Measurements from ENCODE around the gene C6orf89. TPM values are rescaled to one million over a fixed set of nuclear protein-coding genes. Genes with fewer than 3 reads are reported as not detected.
"Not testable (repeated sequence)": the region's sequence is repeated elsewhere in the genome, so short reads cannot be mapped to it uniquely, and the experiment has no call there.

C6orf89 gene
- total RNA-seq, 1 experiment from 2014 or later, result 61.1 TPM

DNA sequence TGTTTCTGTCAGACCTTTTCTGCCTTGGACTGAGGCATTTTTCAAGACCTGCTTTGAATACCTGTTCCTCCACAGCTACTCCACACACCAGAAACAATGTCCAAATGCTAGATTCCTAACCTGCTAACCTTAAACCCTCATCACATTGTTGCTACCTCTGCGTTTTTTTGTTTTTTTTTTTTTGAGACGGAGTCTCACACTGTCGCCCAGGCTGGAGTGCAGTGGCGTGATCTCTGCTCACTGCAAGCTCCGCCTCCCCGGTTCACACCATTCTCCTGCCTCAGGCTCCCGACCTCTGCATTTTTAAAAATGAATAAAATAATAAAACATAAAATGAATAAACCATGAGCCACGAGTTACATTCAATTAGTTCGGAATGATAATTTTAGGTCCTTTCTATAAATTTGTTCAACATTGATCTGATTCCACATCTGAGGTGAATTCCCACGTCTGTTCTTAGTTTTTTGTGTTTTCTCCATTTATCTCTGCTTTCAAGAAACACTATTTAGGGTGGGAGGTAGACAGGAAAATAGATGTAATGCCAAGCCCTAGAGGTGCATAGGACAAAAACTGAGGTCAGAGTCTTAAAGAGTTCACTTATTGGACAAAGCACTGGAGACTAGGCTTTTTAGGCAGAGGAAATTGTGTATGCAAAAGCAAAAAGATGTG is 1.3 kb downstream of the C6orf89 start:
- DNase-seq, result no peak
- no TSS peak for BruUV-seq (replicated peaks)
- intact Hi-C loops (cut with micrococcal nuclease; ENCODE audit: unreplicated experiment), result no loop called here
- H3K27ac Mint-ChIP-seq (ENCODE audit: unreplicated experiment), result no peak overlapping the region
- no peaks in the 10 kb centered on the region for H3K9me3 Mint-ChIP-seq (ENCODE audit: low read depth, unreplicated experiment)
- H3K4me3 Mint-ChIP-seq (ENCODE audit: low read depth, unreplicated experiment), result peak overlapping the region; percentile 77
- no peaks in the 10 kb centered on the region for H3K27me3 Mint-ChIP-seq (ENCODE audit: unreplicated experiment)
- CTCF ChIA-PET, result interaction anchor here (1.9 kb wide), 1 partner anchor 92 kb away, joined by 7 read pairs; no protein-coding TSS in a partner anchor
- peaks cover 12% of the 10 kb centered on the region for H3K36me3 Mint-ChIP-seq (ENCODE audit: insufficient read depth, unreplicated experiment)
- TF ChIP-seq, protein P1, sequence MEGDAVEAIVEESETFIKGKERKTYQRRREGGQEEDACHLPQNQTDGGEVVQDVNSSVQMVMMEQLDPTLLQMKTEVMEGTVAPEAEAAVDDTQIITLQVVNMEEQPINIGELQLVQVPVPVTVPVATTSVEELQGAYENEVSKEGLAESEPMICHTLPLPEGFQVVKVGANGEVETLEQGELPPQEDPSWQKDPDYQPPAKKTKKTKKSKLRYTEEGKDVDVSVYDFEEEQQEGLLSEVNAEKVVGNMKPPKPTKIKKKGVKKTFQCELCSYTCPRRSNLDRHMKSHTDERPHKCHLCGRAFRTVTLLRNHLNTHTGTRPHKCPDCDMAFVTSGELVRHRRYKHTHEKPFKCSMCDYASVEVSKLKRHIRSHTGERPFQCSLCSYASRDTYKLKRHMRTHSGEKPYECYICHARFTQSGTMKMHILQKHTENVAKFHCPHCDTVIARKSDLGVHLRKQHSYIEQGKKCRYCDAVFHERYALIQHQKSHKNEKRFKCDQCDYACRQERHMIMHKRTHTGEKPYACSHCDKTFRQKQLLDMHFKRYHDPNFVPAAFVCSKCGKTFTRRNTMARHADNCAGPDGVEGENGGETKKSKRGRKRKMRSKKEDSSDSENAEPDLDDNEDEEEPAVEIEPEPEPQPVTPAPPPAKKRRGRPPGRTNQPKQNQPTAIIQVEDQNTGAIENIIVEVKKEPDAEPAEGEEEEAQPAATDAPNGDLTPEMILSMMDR (IDR thresholded peaks at IDR 0.05; ENCODE audit: unreplicated experiment), result no peak
- H3K4me1 Mint-ChIP-seq (ENCODE audit: low read depth, unreplicated experiment), result peaks cover 21% of the 10 kb centered on the region

DNA sequence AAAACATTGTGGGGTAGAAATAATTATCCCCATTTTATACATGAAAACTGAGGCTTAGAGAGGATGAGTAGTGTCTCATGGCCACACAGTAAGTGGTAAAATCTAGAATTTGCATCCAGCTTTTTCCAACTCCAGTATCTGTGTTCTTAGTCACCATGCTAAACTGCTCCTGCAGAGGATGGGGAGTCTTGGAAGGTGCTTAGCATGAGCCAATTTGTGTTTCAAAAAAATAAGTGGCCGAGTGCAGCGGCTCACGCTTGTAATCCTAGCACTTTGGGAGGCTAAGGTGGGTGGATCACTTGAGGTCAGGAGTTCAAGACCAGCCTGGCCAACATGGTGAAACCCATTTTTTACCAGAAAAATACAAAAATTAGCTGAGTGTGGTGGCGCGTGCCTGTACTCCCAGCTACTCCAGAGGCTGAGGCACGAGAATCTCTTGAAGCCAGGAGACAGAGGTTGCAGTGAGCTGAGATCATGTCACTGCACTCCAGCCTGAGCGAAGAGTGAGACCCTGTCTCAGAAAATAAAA is 2.4 kb downstream of the C6orf89 start:
- CTCF ChIA-PET, result interaction anchor here (2.6 kb wide), 1 partner anchor 26 kb away, joined by 10 read pairs; no protein-coding TSS in a partner anchor
- TF ChIP-seq, protein P1 (IDR thresholded peaks at IDR 0.05; ENCODE audit: unreplicated experiment), result no peak
- Mint-ChIP-seq H3K27me3 (ENCODE audit: unreplicated experiment) (no peaks in the 10 kb centered on the region), H3K4me1 (ENCODE audit: low read depth, unreplicated experiment) (peaks cover 21% of the 10 kb centered on the region), H3K27ac (ENCODE audit: unreplicated experiment) (no peak overlapping the region), H3K9me3 (ENCODE audit: low read depth, unreplicated experiment) (no peaks in the 10 kb centered on the region), H3K4me3 (ENCODE audit: low read depth, unreplicated experiment) (no peak overlapping the region), H3K36me3 (ENCODE audit: insufficient read depth, unreplicated experiment) (peaks cover 12% of the 10 kb centered on the region)
- DNase-seq, result no peak
- intact Hi-C loops (cut with micrococcal nuclease; ENCODE audit: unreplicated experiment), result no loop called here
- BruUV-seq (replicated peaks), result no TSS peak

DNA sequence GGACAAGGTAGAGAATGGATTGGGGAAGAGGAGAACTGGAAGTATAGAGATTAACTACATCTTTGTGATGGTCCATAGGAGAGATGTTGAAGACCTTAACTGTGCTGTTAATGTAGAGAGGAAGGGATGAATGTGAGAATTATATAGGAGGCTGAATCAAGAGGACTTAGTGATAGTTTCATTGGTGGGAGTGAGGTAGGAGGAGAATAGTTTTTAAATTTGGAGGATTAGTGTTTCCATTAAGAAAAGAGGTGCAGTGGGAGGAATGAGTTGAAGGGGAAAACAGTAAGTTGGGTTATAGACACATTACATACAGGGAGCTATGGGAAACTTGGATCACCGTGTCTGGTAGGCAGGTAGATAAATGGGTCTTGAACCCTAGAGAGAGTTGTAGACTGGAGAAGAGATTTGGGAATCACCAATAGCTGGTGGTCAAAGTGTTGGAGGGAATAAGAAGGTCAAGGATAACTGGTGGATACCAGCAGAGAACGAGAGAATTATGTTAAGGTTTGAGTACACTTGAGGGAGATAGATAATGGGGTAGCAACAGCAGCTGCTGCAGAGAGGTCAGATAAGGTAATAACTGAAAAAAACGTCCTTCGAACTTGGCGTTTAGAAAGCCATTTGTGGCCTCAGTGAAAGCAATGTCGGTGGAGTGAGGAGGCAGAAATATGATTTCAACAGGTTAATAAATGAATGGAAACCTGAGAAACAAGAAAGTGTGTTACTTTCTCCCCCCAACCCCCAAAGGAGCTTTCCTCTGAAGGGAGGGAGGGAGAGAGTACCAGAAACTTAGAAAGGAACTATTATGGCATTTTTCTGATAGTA is 3.1 kb downstream of the C6orf89 start:
- DNase-seq, result no peak
- intact Hi-C loops (cut with micrococcal nuclease; ENCODE audit: unreplicated experiment), result no loop called here
- CTCF ChIA-PET, result interaction anchor here (0.7 to 2.6 kb wide), 3 partner anchors 25 to 130 kb away, joined by 3 to 10 read pairs (median 5); no protein-coding TSS in a partner anchor

DNA sequence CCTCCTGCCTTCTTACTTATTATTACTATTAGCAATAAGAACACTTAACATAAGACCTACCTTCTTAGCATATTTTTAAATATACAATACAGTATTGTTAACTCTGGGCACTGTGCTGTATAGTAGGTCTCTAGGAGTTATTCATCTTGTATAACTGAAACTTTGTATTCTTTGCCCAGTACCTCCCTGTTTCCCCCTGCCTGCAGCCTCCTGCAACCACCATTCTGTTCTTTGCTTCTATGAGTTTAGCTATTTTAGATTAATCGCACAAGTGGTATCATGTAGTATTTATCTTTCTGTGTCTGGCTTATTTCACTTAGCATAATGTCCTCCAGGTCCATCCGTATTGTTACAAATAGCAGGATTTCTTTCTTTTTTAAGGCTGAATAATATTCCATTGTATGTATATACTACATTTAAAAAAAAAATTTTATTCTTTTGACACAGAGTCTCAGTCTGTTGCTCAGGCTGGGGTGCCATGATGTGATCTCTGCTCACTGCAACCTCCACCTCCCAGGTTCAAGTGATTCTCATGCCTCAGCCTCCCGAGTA is 4.4 kb downstream of the C6orf89 start:
- no peaks in the 10 kb centered on the region for H3K9me3 Mint-ChIP-seq (ENCODE audit: low read depth, unreplicated experiment)
- H3K4me1 Mint-ChIP-seq (ENCODE audit: low read depth, unreplicated experiment), result peaks cover 21% of the 10 kb centered on the region
- BruUV-seq (replicated peaks), result no TSS peak
- intact Hi-C loops (cut with micrococcal nuclease; ENCODE audit: unreplicated experiment), result no loop called here
- no peak overlapping the region for H3K27ac Mint-ChIP-seq (ENCODE audit: unreplicated experiment)
- CTCF ChIA-PET, result interaction anchor here (2.6 kb wide), 1 partner anchor 24 kb away, joined by 10 read pairs; no protein-coding TSS in a partner anchor
- no peak overlapping the region for H3K4me3 Mint-ChIP-seq (ENCODE audit: low read depth, unreplicated experiment)
- TF ChIP-seq, protein P1 (IDR thresholded peaks at IDR 0.05; ENCODE audit: unreplicated experiment), result no peak
- H3K27me3 Mint-ChIP-seq (ENCODE audit: unreplicated experiment), result no peaks in the 10 kb centered on the region
- no peak for DNase-seq
- peaks cover 12% of the 10 kb centered on the region for H3K36me3 Mint-ChIP-seq (ENCODE audit: insufficient read depth, unreplicated experiment)

More for the DNA sequence above, 3.1 kb downstream of the C6orf89 start:
- Mint-ChIP-seq H3K4me1 (ENCODE audit: low read depth, unreplicated experiment) (peaks cover 21% of the 10 kb centered on the region), H3K36me3 (ENCODE audit: insufficient read depth, unreplicated experiment) (peaks cover 12% of the 10 kb centered on the region), H3K9me3 (ENCODE audit: low read depth, unreplicated experiment) (no peaks in the 10 kb centered on the region), H3K27ac (ENCODE audit: unreplicated experiment) (no peak overlapping the region), H3K27me3 (ENCODE audit: unreplicated experiment) (no peaks in the 10 kb centered on the region), H3K4me3 (ENCODE audit: low read depth, unreplicated experiment) (no peak overlapping the region)
- TF ChIP-seq, protein P1 (IDR thresholded peaks at IDR 0.05; ENCODE audit: unreplicated experiment), result no peak
- BruUV-seq (replicated peaks), result no TSS peak

DNA sequence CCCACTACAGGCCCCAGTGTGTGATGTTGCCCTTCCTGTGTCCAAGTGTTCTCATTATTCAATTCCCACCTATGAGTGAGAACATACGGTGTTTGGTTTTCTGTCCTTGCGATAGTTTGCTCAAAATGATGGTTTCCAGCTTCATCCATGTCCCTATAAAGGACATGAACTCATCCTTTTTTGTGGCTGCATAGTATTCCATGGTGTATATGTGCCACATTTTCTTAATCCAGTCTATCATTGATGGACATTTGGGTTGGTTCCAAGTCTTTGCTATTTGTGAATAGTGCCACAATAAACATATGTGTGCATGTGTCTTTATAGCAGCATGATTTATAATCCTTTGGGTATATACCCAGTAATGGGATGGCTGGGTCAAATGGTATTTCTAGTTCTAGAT is 5.4 kb downstream of the C6orf89 start:
- BruUV-seq (replicated peaks), result not testable (repeated sequence)

More for the DNA sequence above, 5.4 kb downstream of the C6orf89 start:
- H3K9me3 Mint-ChIP-seq (ENCODE audit: low read depth, unreplicated experiment); H3K27me3 Mint-ChIP-seq (ENCODE audit: unreplicated experiment); H3K36me3 Mint-ChIP-seq (ENCODE audit: insufficient read depth, unreplicated experiment); H3K4me3 Mint-ChIP-seq (ENCODE audit: low read depth, unreplicated experiment); intact Hi-C loops (cut with micrococcal nuclease; ENCODE audit: unreplicated experiment); CTCF ChIA-PET; H3K27ac Mint-ChIP-seq (ENCODE audit: unreplicated experiment); DNase-seq: not testable (repeated sequence)
- H3K4me1 Mint-ChIP-seq (ENCODE audit: low read depth, unreplicated experiment), result peaks cover 21% of the 10 kb centered on the region
